ENCODE data around the gene OR6A2.

OR6A2 gene

DNA sequence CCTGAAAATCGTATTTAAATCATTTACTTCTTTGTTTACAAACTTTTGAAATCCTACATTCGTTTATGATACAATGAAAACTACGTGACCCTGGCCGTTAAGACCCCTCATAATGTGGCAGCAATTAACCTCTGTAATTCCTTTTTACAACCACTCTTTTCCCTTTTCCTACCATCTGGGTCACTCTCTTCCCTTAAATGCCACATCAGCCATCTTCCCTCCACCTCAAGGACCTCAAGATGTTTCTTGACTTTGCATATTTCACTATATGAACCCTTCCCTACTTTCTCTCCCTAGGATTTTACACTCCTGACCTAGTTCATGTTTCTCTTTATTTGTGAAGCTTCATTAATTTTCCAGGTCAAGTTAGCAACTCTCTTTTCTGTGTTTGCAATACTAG is 54.5 kb downstream of the OR6A2 start:
- H3K27ac ChIP-seq (ENCODE audit: low read depth, low read length), result no peak overlapping the region
- H2AK5ac ChIP-seq (ENCODE audit: low read length), result no peak overlapping the region
- no peak overlapping the region for H4K5ac ChIP-seq (ENCODE audit: low read length)
- H2BK120ac ChIP-seq (ENCODE audit: low read depth, low read length), result no peak overlapping the region
- no peaks in the 10 kb centered on the region for H3K4me1 ChIP-seq (ENCODE audit: control insufficient read depth, low read depth, low read length)
- no peak overlapping the region for H3K4me3 ChIP-seq (ENCODE audit: low read length)
- no peak overlapping the region for H3K23ac ChIP-seq (ENCODE audit: low read length)
- no peak overlapping the region for H4K8ac ChIP-seq (ENCODE audit: low read depth, low read length)
- H2BK5ac ChIP-seq (ENCODE audit: low read length), result no peak overlapping the region
- DNase-seq, result no peak
- H3K27me3 ChIP-seq (ENCODE audit: insufficient read depth, low read length, poor library complexity), result no peaks in the 10 kb centered on the region
- no peak overlapping the region for H3K4ac ChIP-seq (ENCODE audit: low read depth, low read length)
- no peak overlapping the region for H3K18ac ChIP-seq (ENCODE audit: low read length)
- no peak overlapping the region for H3K4me2 ChIP-seq (ENCODE audit: low read length)
- H3K79me1 ChIP-seq (ENCODE audit: low read length), result no peaks in the 10 kb centered on the region
- no peaks in the 10 kb centered on the region for H3K36me3 ChIP-seq (ENCODE audit: control insufficient read depth, insufficient read depth, low read length)
- H3K56ac ChIP-seq (ENCODE audit: low read length), result no peak overlapping the region
- H2BK15ac ChIP-seq (replicated peaks; ENCODE audit: low read depth), result no peak overlapping the region
- no peak overlapping the region for H3K9ac ChIP-seq (ENCODE audit: low read length)
- no CpG with 5 or more reads among the region's 4 CpGs for WGBS (ENCODE audit: extremely low coverage, insufficient coverage, low lambda C conversion rate)
- H3K79me2 ChIP-seq (ENCODE audit: control insufficient read depth, insufficient read depth, low read length), result no peaks in the 10 kb centered on the region

GRCh38 chr11:6742260-6742659 is 57.2 kb downstream of the OR6A2 start:
- H2AK5ac ChIP-seq (ENCODE audit: low read length), result no peak overlapping the region
- DNase-seq, result no peak
- no peak overlapping the region for H4K8ac ChIP-seq (ENCODE audit: low read depth, low read length)
- H3K4me3 ChIP-seq (ENCODE audit: low read length), result no peak overlapping the region
- H3K79me1 ChIP-seq (ENCODE audit: low read length), result no peaks in the 10 kb centered on the region
- H2BK120ac ChIP-seq (ENCODE audit: low read depth, low read length), result no peak overlapping the region
- H3K4me1 ChIP-seq (ENCODE audit: control insufficient read depth, low read depth, low read length), result no peaks in the 10 kb centered on the region
- H3K27ac ChIP-seq (ENCODE audit: low read depth, low read length), result no peak overlapping the region
- H3K4me2 ChIP-seq (ENCODE audit: low read length), result no peak overlapping the region
- no peaks in the 10 kb centered on the region for H3K79me2 ChIP-seq (ENCODE audit: control insufficient read depth, insufficient read depth, low read length)
- H3K27me3 ChIP-seq (ENCODE audit: insufficient read depth, low read length, poor library complexity), result no peaks in the 10 kb centered on the region
- H4K5ac ChIP-seq (ENCODE audit: low read length), result no peak overlapping the region
- no peaks in the 10 kb centered on the region for H3K36me3 ChIP-seq (ENCODE audit: control insufficient read depth, insufficient read depth, low read length)
- no peak overlapping the region for H3K23ac ChIP-seq (ENCODE audit: low read length)
- no peak overlapping the region for H3K56ac ChIP-seq (ENCODE audit: low read length)
- H2BK15ac ChIP-seq (replicated peaks; ENCODE audit: low read depth), result no peak overlapping the region
- no peak overlapping the region for H3K4ac ChIP-seq (ENCODE audit: low read depth, low read length)
- no peak overlapping the region for H2BK5ac ChIP-seq (ENCODE audit: low read length)
- H3K18ac ChIP-seq (ENCODE audit: low read length), result no peak overlapping the region
- no peak overlapping the region for H3K9ac ChIP-seq (ENCODE audit: low read length)
- no CpG with 5 or more reads among the region's 7 CpGs for WGBS (ENCODE audit: extremely low coverage, insufficient coverage, low lambda C conversion rate)

All from mesendoderm (in vitro differentiated cells).